HCEC 1CT (cell line): ENCODE results near the gene ZSCAN18.

Source experiments
- DNase-seq: peaks from one replicate; pipeline ENCODE4 v3.0.0-alpha.2; 2017

ZSCAN18 gene

DNA sequence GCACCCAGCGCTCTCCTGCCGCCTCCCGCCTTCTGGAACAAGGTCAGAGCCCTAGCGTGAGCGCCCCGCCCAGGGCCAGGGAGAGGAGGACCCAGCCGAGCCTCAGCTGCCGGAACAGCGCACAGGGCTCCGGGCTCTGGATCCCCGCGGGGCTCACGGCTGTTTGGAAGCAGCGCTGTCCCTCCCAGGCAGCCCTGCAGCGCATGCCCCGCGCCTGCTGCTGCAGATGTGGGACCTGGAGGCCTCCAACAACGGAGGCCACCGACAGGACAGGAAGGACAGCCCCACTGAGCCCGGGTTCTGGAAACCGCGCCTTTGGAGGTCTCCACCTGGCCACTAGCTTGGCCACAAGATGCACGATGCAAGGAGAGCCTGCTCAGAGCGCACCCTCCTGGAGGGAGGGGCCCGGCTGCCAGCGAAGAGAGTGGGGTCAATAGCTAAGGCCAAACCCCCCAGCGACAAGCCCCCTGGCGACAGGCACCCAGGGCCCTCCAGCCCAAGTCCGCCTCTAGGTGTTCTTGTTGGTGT lies 12.6 kb downstream of the ZSCAN18 start:
- no peak for DNase-seq

DNA sequence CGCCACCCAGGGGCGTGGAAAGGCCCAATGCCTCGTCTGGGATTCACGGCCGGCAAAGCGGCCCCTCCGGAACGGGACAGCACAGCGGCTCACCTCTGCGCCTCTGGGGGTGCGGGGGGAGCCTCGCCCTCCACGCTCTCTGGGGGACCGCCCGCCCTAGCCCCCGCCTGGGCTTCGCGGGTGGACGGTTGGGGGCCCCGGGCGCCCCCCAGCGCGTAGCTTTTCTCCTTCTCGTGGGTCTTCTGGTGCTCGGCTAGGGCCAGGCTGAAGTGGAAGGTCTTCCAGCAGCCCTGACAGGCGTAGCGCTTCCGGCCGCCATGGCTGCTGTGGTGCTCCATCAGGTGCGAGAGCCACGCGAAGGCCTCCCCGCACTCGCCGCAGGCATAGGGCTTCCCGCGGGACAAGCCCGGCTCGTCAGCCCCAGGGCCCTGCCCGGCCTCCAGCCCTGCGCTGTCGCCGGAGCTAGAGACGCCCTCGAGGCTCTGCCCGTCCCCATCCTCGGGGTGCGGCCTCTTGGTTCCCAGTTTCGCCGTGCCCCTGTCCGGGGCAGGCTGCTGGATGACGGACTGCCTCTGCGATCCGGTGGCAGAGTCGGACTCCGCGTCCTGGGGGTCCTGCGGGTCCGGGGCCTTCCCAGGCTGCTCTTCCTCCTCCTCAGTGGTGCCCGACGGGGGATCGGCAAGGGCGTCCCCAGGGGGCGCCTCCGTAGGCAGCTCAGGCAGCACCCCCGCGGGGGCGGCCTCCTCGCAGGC lies 13.3 kb downstream of the ZSCAN18 start:
- no peak for DNase-seq

DNA sequence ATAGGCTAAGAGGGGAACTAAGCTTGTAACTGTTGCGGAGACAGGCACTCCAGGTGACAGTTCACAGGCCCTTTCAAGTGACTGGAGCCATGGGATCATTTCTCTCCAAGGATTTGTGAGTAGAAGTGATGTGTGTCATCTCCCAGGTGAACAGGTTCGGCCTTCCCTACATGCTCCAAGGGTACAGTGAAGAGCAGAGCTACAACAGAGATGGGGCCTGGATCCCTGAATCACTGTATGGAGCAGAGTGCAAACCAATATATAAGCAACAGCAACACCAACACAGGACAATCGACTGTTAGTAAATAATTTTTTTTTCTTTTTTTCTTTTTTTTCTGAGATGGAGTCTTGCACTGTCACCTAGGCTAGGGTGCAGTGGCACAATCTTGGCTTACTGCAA lies 15.0 kb downstream of the ZSCAN18 start:
- no peak for DNase-seq

DNA sequence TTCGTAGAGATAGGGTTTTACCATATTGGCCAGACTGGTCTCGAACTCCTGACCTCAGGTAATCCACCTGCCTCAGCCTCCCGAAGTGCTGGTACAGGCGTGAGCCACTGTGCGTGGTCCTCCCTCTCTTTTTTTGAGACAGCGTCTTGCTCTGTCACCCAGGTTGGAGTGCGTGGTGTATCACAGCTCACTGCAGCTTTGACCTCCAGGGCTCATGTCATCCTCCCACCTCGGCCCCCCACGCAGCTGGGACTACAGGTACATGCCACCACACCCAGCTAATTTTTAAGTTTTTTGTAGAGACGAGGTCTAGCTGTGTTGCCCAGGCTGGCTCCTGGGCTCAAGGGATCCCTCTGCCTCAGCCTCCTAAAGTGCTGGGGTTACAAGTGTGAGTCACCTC lies 18.2 kb downstream of the ZSCAN18 start:
- no peak for DNase-seq

DNA sequence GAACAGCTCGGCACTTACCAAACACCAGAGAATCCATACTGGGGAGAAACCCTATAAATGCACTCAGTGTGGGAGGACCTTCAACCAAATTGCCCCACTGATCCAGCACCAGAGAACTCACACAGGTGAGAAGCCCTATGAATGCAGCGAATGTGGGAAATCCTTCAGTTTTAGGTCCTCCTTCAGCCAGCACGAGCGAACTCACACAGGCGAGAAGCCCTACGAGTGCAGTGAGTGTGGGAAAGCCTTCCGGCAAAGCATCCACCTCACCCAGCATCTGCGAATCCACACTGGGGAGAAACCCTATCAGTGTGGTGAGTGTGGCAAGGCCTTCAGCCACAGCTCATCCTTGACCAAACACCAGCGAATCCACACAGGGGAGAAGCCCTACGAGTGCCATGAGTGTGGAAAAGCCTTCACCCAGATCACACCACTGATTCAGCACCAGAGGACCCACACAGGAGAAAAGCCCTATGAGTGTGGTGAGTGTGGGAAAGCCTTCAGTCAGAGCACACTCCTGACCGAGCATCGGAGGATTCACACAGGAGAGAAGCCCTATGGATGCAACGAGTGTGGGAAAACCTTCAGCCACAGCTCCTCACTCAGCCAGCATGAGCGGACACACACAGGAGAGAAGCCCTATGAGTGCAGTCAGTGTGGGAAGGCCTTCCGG lies 30.7 kb downstream of the ZSCAN18 start:
- DNase-seq = no peak

DNA sequence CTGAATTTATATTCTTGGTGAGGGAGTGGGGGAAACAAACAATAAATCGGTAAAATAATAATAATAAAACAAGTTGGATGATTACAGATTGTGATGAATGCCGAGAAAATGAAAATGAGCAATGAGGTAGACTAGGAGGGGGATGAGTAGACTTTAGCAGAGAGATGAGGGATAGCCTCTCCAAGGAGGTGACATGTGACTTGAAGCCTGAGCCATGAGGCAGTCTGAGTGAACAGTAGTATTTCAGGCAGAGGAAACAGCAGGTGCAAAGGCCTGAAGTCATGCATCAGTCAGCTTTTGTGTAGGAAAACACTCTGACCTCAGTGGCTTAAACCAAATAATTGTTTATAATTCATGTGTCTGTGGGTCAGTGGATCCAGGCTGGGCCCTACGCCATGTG lies 34.3 kb downstream of the ZSCAN18 start:
- no peak for DNase-seq

DNA sequence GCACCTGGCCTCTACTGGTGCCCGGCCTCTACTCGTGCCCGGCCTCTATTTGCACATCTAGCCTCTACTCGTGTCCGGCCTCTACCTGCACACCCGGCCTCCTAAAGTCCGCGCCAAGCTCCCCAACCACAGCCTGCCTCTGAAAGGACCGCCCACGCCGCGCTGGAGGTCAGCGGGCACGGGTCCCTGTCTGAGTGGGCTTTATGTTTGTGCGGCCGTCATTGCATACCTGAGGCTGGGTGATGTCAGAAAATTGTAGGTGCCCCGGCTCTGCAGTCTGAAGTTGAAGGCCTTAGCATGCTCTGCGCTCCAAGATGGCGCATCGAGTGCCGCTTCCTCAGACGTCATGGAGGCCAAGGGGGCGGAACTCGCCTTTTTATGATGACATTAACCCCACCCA lies 37.8 kb downstream of the ZSCAN18 start:
- no peak for DNase-seq

DNA sequence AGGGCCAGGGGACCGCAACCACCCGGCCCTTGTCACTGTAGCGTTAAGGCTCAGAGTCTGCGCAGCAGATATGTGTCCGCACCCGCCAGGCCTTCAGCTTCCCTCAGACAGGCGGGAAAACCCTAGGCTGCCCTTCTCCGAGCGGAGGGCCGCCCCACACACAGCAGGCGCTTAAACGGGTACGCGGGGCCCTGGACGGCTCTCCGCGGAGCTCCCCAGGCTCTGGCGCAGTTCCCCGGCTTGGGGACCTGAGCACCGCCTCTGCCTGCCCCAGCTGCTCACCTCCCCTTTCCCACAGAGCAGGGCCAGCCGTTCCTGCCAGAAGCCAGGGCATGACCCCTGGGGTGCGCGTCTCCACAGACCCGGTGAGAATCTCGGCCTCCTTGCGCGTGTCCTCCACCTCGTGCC lies 38.4 kb downstream of the ZSCAN18 start:
- no peak for DNase-seq

DNA sequence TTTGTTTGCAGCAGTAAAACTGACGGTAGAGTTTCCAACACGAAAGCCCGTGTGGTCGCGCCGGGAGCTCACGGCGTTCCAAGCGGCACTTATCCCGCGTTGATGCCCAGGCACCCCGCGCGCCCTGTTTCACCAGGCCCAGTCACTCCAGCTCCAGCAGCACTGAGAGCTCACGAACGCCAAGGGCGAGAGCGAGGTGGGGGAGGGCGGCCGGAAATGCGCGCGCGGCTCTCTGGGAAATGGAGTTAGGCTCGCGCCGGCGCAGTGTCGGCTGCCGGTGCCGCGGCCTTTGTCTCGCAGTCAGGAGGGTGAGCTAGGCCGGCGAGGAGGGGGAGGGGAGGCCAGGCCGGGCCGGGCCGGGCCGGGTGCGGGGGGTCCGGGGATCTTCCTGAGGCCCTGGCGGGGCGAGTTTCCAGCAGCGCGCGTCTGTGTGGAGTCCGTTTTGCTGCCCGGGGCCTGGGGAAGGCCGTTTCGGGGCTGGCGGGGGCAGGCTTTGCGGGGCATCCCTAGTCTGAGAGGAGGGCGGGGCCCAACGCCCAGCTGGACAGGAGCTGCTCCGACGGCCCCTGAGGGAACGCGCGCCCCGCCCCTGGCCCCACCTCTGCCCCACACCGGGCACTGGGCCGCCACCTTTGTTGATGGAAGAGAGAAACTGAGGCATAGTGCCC lies 38.9 kb downstream of the ZSCAN18 start, which contains the start of gene ZNF135:
Gene ZNF135 (plus strand): TSS at position 280 of the 668 bp plus-strand sequence. CDS start 721 bp downstream, outside the sequence.
- no peak for DNase-seq

DNA sequence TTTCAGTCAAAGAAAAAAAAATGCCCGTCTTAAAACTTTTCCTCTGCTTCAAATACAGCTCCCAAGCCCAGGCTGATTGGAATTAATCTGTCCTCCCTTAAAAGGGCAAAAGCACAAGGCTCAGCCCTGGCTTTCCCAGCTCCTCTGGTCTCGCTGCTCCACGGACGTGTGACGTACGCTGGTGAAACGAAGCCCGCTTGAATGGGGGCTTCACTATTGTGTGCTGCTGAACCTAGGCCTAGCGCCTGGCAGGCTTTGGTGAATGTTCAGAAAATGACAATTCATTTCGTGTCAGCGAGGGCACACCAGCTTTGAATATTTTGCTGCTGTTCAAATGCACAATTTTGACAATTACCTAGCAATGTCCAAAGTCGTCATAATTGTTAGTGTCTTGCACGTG lies 39.6 kb downstream of the ZSCAN18 start:
- no peak for DNase-seq

DNA sequence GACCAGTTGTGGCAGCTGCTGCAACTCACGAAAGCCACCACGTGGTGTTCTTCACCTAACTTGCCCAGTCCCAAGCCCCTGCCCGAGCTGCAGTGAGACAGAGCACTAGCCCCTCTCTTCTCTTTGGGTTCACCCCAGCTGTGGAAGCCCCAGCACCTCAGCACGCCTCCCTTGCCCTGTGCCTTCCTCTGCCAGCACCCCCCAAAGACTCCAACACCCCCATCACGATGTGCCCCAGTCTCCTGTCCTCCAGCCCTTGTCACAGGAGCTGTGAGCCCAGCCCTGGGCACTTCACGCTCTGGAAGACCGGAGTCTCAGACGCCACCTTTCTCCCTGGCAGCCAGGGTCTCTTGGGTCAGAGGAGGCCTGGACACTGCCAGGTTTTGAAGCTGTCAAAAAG lies 41.2 kb downstream of the ZSCAN18 start:
- DNase-seq = no peak

DNA sequence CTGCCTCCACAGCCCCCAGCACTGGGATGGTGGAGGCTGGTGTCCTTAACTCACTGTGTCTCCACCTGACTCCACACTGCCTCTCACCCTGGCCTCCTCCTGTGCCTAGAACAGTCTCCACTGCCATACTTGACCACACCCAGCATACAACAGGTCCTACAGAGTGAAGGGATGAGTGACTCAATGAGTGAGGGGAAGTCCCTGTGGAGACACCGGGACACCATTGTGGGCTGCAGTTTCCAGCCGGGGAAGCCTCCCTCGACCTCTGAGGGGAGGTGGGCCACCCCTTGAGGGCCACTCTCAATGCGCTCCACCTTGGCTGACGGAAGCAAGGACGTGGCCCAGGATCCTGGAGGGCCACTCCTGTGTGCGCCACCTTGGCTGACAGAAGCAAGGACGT lies 41.8 kb downstream of the ZSCAN18 start:
- DNase-seq = no peak

DNA sequence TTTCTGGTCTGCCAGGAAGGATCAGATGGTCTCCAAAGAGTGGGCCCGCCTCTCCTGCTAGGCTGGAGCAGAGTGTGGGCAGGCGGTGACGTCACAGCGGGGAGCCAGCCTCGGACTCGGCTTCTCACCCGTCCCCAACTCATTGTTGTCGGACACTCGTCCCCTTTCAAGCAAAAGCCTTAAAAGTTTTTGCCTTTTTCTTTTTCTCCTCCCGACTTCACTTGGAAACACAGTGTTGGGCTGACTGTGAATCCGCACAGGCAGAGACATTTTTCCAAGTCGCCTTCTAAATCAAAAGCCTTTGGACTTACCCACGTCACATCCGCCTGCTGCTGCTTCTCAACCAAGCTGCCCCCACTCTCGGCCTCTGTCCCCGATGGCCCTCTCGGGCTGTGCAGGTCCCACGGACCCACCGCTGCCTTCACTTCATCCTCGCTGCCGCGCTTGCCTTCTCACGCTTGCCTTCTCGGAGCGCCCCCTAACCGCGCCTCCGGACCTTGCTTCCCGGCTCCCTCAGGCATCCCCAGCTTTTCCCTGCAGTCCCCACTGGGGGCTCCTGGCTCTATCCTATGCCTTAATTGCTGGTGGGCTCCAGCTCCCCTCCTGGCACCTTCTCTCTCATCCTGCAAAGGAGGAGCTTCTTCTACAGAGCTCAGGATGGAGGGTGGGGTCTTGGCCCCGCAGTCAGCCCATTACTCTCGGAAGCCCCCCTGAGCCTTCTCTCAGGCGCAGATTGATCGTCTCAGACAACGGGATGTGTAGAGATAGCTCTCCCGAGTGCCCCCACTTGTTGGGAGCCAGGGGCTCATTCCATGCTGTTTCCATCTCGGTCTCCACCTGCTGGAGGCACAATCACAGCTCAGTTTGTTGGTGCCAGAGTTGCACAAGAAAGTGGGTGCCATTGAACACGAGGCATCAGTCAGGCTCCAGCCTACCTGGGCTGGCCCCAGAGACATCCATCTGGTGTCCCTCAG lies 42.8 kb downstream of the ZSCAN18 start:
- no peak for DNase-seq

DNA sequence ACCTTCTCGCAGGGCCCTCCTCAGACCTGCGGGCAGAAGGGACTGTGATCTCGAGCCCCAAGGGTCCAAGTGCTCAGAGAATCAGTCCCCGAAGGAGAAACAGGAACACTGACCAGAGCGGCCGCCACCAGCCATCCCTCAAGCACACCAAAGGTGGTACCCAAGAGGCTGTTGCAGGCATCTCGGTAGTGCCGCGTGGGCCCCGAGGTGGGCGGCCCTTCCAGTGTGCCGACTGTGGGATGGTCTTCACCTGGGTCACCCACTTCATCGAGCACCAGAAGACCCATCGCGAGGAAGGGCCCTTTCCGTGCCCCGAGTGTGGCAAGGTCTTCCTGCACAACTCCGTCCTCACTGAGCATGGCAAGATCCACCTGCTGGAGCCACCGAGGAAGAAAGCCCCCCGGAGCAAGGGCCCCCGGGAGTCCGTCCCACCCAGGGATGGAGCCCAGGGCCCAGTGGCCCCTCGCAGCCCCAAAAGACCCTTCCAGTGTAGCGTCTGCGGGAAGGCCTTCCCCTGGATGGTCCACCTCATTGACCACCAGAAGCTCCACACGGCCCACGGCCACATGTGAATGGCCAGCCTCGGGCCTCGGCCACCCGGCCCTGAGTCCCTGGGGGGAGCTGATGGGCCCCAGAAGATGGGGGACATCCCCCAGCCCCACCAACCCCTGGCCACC lies 44.4 kb downstream of the ZSCAN18 start:
- no peak for DNase-seq

DNA sequence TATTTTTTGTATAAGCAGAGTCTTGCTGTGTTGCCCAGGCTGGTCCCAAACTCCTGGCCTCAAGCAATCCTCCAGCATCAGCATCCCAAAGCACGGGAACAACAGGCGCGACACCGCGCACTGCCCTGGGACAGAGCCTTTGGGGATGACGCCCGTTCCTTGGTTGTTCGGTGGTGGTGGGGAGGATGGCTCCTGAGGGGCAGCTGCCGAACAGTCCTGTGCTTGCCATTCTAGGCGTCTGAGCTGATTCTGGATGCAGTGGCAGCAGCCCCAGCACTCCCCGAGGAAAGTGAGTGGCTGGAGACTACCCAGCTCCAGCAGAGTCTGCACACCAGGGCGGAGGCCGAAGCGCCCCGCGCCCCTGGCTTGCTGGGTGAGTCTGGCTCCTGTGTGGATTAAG lies 45.8 kb downstream of the ZSCAN18 start:
- no peak for DNase-seq

DNA sequence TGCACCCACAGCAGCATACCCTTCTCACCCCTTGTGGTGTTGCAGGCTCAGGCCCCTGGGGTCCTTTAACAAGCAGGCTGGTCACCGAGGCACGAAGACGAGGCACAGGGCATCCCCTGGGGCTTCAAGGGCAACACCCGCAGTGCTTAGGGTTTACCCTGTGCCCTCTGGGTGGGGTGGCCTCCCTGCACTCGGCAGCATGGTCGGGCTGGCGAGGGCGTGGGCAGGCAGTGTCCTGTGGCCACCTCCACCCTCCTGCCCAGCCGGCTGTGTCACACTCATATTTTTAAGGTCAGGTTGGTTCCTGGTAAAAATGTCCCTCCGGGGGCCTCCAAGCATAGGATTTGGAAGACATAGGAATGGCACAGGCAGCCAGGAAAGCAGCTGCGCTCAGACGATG lies 50.4 kb downstream of the ZSCAN18 start:
- DNase-seq = no peak

DNA sequence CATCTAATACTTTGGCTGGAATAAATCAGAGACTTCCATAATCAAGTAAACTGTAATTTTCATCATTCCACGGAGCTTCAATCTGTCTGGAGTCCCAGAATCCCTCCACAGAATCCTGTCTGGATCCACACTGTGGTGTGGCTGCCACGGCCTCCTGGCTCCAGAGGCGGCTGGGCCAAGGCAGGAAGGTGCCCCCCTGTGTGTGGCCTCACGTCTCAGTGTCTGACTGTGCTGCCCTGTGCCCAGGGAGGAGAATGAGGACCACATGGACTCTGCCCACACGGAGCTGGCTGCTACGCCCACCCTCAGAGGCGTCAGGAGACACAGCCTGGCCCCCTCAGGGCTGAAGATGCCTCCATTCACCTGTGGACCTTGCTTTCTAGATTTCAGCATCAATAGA lies 51.2 kb downstream of the ZSCAN18 start:
- no peak for DNase-seq

DNA sequence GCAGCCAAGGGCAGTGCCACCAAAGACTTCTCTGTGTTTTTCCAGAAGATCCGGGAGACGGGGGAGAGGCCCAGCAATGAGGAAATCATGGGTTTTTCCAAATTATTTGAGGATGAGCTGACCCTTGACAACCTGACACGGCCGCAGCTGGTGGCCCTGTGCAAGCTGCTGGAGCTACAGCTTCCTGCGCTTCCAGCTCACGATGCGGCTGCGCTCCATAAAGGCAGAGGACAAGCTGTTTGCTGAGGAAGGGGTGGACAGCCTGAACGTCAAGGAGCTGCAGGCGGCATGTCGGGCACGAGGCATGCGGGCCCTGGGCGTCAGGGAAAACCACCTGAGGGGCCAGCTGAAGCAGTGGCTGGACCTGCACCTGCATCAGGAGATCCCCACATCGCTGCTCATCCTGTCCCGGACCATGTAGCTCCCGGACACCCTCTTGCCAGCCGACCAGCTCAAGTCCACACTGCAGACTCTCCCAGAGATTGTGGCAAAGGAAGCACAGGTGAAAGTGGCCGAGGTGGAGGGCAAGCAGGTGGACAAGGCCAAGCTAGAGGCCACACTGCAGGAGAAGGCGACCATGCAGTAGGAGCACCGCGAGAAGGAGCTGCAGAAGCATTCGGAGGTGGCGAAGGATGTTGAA lies 52.5 kb downstream of the ZSCAN18 start:
- no peak for DNase-seq

DNA sequence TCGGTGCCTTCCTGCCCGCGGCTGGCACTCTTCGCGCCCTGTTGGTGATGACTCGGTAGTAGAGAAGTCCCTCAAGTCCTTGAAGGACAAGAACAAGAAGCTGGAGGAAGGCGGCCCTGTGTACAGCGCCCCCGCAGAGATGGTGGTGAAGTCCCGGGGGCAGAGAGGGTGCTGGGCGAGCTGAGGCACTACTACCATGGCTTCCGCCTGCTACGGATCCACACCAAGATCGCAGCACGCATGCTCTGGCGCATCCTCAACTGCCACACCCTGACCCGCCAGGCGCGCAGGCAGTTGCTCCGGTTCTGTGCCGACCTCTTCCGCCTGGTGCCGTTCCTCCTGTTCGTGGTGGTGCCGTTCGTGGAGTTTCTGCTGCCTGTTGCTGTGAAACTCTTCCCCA lies 53.1 kb downstream of the ZSCAN18 start:
- DNase-seq = no peak

DNA sequence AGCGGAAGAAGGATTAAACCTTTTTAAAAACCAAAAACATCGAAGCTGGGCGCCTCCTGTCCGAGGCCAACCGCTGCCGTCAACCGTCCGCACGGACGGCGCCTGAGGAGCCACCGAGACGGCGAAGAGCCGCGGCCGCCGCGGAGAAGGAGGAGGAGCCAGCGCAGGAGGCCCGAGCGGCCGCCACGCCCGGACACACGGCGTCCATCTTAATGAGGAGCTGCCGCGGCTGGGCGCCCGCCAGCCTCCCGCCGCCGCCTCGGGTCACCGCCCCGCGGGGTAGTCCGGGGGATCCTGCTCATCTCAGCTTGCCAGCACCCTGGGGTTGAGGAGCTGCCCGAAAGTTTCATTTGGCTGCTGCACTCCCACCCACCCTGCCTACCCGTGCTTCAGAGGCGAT lies 53.6 kb downstream of the ZSCAN18 start:
- no peak for DNase-seq
